A549 (cell line): ENCODE data around the gene AMOT.

ENCODE experiments used
- CEBPB ChIP-seq, 2 experiments: fragments of >200 bp in 1 of 2; sonication (Bioruptor Twin) in 1 of 2; formaldehyde crosslinking in 1 of 2; IDR thresholded peaks; 2 replicates each; pipeline ENCODE4 v1.6.1; 2012 to 2016
- CTCF ChIP-seq: fragments of >200 bp; sonication (Bioruptor Twin); formaldehyde crosslinking; IDR thresholded peaks from 3 replicates; pipeline ENCODE4 v1.5.1; 2016
- EP300 ChIP-seq, 2 experiments: fragments of >200 bp; sonication (Bioruptor Twin); formaldehyde crosslinking; IDR thresholded peaks; 2 replicates in 1 of 2; 3 replicates in 1 of 2; pipeline ENCODE4 v1.6.1; 2016 to 2017
- FOSL2 ChIP-seq, 2 experiments: fragments of 450-650 bp in 1 of 2; fragments of >200 bp in 1 of 2; sonication (Bioruptor Twin) in 1 of 2; formaldehyde crosslinking; IDR thresholded peaks; 2 replicates each; pipeline versions ENCODE4 v1.5.0 to v1.6.1; 2016 to 2020; ENCODE audit warnings: mild to moderate bottlenecking in 1 of 2, moderate library complexity in 1 of 2
- HDAC2 ChIP-seq: fragments of 200-600 bp; sonication (generic); IDR thresholded peaks from 2 replicates; pipeline ENCODE4 v1.6.1; 2016
- HMGXB4 ChIP-seq: fragments of 250-450 bp; sonication (Bioruptor Pico); IDR thresholded peaks from 2 replicates; pipeline ENCODE4 v1.5.0; 2021; ENCODE audit warnings: mild to moderate bottlenecking, moderate library complexity, borderline replicate concordance
- JUN ChIP-seq, 2 experiments: fragments of >200 bp; sonication (Bioruptor Twin); formaldehyde crosslinking; IDR thresholded peaks; 2 replicates in 1 of 2; 3 replicates in 1 of 2; pipeline ENCODE4 v1.6.1; 2016 to 2017
- MYC ChIP-seq: IDR thresholded peaks from 2 replicates; pipeline ENCODE4 v1.6.1; 2012; ENCODE audit warnings: mild to moderate bottlenecking, inconsistent platforms, low read length, improper control_type of control experiment, borderline replicate concordance
- POLR2A ChIP-seq: IDR thresholded peaks from 2 replicates; pipeline ENCODE4 v1.6.1; 2012; ENCODE audit warnings: mild to moderate bottlenecking, low read length
- RAD21 ChIP-seq, 2 experiments: fragments of >200 bp in 1 of 2; sonication (Bioruptor Twin) in 1 of 2; formaldehyde crosslinking in 1 of 2; IDR thresholded peaks in 1 of 2; conservative IDR thresholded peaks in 1 of 2; 2 replicates in 1 of 2; 3 replicates in 1 of 2; pipeline ENCODE4 v1.6.1; 2012 to 2018; ENCODE audit warnings: inconsistent platforms in 1 of 2
- RFX5 ChIP-seq: fragments of 450-650 bp; IDR thresholded peaks from 2 replicates; pipeline ENCODE4 v1.7.1; 2014; ENCODE audit warnings: antibody characterized with exemption, mild to moderate bottlenecking, moderate library complexity
- SMC3 ChIP-seq: fragments of >200 bp; sonication (Bioruptor Twin); formaldehyde crosslinking; IDR thresholded peaks from 3 replicates; pipeline ENCODE4 v1.6.1; 2018; ENCODE audit warnings: inconsistent platforms
- ZFP36 ChIP-seq: fragments of 450-650 bp; IDR thresholded peaks from 2 replicates; pipeline ENCODE4 v1.6.1; 2014; ENCODE audit warnings: borderline replicate concordance; ENCODE audit not compliant: partially characterized antibody
- ZNF302 ChIP-seq: fragments of 250-450 bp; sonication (Bioruptor Pico); IDR thresholded peaks from 2 replicates; pipeline ENCODE4 v1.9.0; 2021; ENCODE audit warnings: inconsistent platforms, mild to moderate bottlenecking, moderate library complexity

- no peak for TF ChIP-seq CTCF
- no peak for TF ChIP-seq CEBPB (IDR thresholded peaks at IDR 0.05)
- TF ChIP-seq RAD21 (conservative IDR thresholded peaks at IDR 0.05 in 1 of 2, IDR thresholded peaks at IDR 0.05 in 1 of 2) = no peak
- TF ChIP-seq RFX5 = no peak
- TF ChIP-seq POLR2A = no peak
- TF ChIP-seq HMGXB4 = no peak
- no peak for TF ChIP-seq FOSL2 (IDR thresholded peaks at IDR 0.05)
- no peak for TF ChIP-seq FOSL2 (CRISPR knock-in tag; IDR thresholded peaks at IDR 0.05)
- no peak for TF ChIP-seq JUN (IDR thresholded peaks at IDR 0.05)
- TF ChIP-seq EP300 (IDR thresholded peaks at IDR 0.05) = no peak
- TF ChIP-seq HDAC2 = no peak
- no peak for TF ChIP-seq ZFP36
- TF ChIP-seq SMC3 = no peak
- no peak for TF ChIP-seq MYC
- no peak for TF ChIP-seq ZNF302 (CRISPR knock-in tag)
Measured at GRCh38 chrX:112846187-112846586, 5.6 kb upstream of the AMOT start.
